HG03196 (cell line): ENCODE results near the gene ALPP.
"Not testable (repeated sequence)": the region's sequence is repeated elsewhere in the genome, so short reads cannot be mapped to it uniquely, and the experiment has no call there.

Experiments used
- ATAC-seq: cut with Tn5 transposase; IDR thresholded peaks from one replicate; pipeline ENCODE4 v1.9.1; 2021; ENCODE audit not compliant: unreplicated experiment

The ALPP gene

GRCh38 chr2:232379610-232380590 is 1.3 kb downstream of the ALPP start:
- not testable (repeated sequence) for ATAC-seq

- ATAC-seq, result not testable (repeated sequence)
Measured at GRCh38 chr2:232381204-232382031, 2.9 kb downstream of the ALPP start.

- no peak for ATAC-seq
Measured at GRCh38 chr2:232382331-232383225, 4.0 kb downstream of the ALPP start.

GRCh38 chr2:232384466-232384865 is 5.9 kb downstream of the ALPP start:
- ATAC-seq, result no peak

GRCh38 chr2:232385058-232385457 is 6.5 kb downstream of the ALPP start:
- ATAC-seq, result not testable (repeated sequence)

GRCh38 chr2:232385660-232386489 is 7.3 kb downstream of the ALPP start:
- no peak for ATAC-seq

GRCh38 chr2:232386490-232386739 is 7.9 kb downstream of the ALPP start:
- ATAC-seq, result no peak

GRCh38 chr2:232386740-232387450 is 8.3 kb downstream of the ALPP start:
- ATAC-seq, result no peak

- ATAC-seq, result no peak
Measured at GRCh38 chr2:232387451-232388171, 9.1 kb downstream of the ALPP start.

GRCh38 chr2:232388324-232388891 is 9.9 kb downstream of the ALPP start:
- ATAC-seq, result no peak

- no peak for ATAC-seq
Measured at GRCh38 chr2:232389327-232389726, 10.8 kb downstream of the ALPP start.

- ATAC-seq, result no peak
Measured at GRCh38 chr2:232390661-232391060, 12.1 kb downstream of the ALPP start.

- ATAC-seq, result no peak
Measured at GRCh38 chr2:232393556-232393955, 15.0 kb downstream of the ALPP start.

GRCh38 chr2:232394431-232394830 is 15.9 kb downstream of the ALPP start:
- not testable (repeated sequence) for ATAC-seq

GRCh38 chr2:232395586-232395985 is 17.0 kb downstream of the ALPP start:
- no peak for ATAC-seq

GRCh38 chr2:232396683-232397082 is 18.1 kb downstream of the ALPP start:
- no peak for ATAC-seq

- no peak for ATAC-seq
Measured at GRCh38 chr2:232398293-232399034, 19.9 kb downstream of the ALPP start.
